Keratinocyte (primary cell): Measurements from ENCODE around the gene CTCF. TPM values are rescaled to one million over a fixed set of nuclear protein-coding genes. Genes with fewer than 3 reads are reported as not detected.

ENCODE experiments used
- DNase-seq: peaks from one replicate; pipeline ENCODE4 v3.0.0-alpha.2; 2011; ENCODE audit warnings: low read depth, missing footprints, low spot score
- FAIRE-seq: peaks from 2 replicates; lab custom pipeline; 2011; peaks lifted over from hg19 to GRCh38; lab: Jason Lieb, UNC
- H2AFZ ChIP-seq: 2 replicates; pipeline ENCODE4 v1.6.0; 2012; ENCODE audit warnings: low read length, control low read depth, inconsistent platforms; ENCODE audit not compliant: control insufficient read depth
- H3K27ac ChIP-seq: 2 replicates; pipeline ENCODE4 v1.5.1; 2011; ENCODE audit warnings: low read length; ENCODE audit not compliant: control insufficient read depth, insufficient read depth
- H3K27me3 ChIP-seq: 3 replicates; pipeline ENCODE4 v1.6.0; 2011; ENCODE audit warnings: low read length; ENCODE audit not compliant: control insufficient read depth, insufficient read depth; ENCODE audit errors: extremely low read depth
- H3K36me3 ChIP-seq, 2 experiments: 2 replicates in 1 of 2; 3 replicates in 1 of 2; pipeline ENCODE4 v1.5.1; 2011; ENCODE audit warnings: low read length in 2 of 2, mild to moderate bottlenecking in 1 of 2; ENCODE audit not compliant: control insufficient read depth in 2 of 2, insufficient read depth in 2 of 2; ENCODE audit errors: extremely low read depth in 1 of 2
- H3K4me1 ChIP-seq: 3 replicates; pipeline ENCODE4 v1.5.1; 2011; ENCODE audit warnings: low read length; ENCODE audit not compliant: control insufficient read depth, insufficient read depth; ENCODE audit errors: extremely low read depth
- H3K4me2 ChIP-seq: 3 replicates; pipeline ENCODE4 v1.6.0; 2011; ENCODE audit warnings: low read depth, low read length; ENCODE audit not compliant: control insufficient read depth, insufficient read depth; ENCODE audit errors: extremely low read depth
- H3K4me3 ChIP-seq, 3 experiments: fragments of 200-600 bp in 1 of 3; sonication (generic) in 1 of 3; 2 replicates in 2 of 3; 3 replicates in 1 of 3; pipeline ENCODE4 v1.5.1; 2011 to 2016; ENCODE audit warnings: low read length in 3 of 3, mild to moderate bottlenecking in 3 of 3, control low read depth in 2 of 3, inconsistent platforms in 1 of 3, low read depth in 1 of 3, mixed read lengths in 1 of 3, mixed run types in 1 of 3, moderate library complexity in 1 of 3; ENCODE audit not compliant: control insufficient read depth in 2 of 3, insufficient read depth in 2 of 3; ENCODE audit errors: extremely low read depth in 1 of 3
- H3K79me2 ChIP-seq: 2 replicates; pipeline ENCODE4 v1.6.0; 2012; ENCODE audit warnings: low read length; ENCODE audit not compliant: control insufficient read depth, insufficient read depth
- H3K9ac ChIP-seq: 3 replicates; pipeline ENCODE4 v1.6.0; 2011; ENCODE audit warnings: low read length; ENCODE audit not compliant: control insufficient read depth, insufficient read depth; ENCODE audit errors: extremely low read depth
- H3K9me1 ChIP-seq: 3 replicates; pipeline ENCODE4 v1.6.0; 2011; ENCODE audit warnings: low read length; ENCODE audit not compliant: control insufficient read depth, insufficient read depth; ENCODE audit errors: extremely low read depth
- H3K9me3 ChIP-seq: 2 replicates; pipeline ENCODE4 v1.5.1; 2012; ENCODE audit warnings: low read depth, low read length; ENCODE audit not compliant: control insufficient read depth
- H4K20me1 ChIP-seq: 3 replicates; pipeline ENCODE4 v1.6.0; 2011; ENCODE audit warnings: low read length; ENCODE audit not compliant: control insufficient read depth, insufficient read depth; ENCODE audit errors: extremely low read depth
- CTCF ChIP-seq, 3 experiments: IDR thresholded peaks in 1 of 3; conservative IDR thresholded peaks in 1 of 3; optimal IDR thresholded peaks in 1 of 3; 2 replicates in 2 of 3; 3 replicates in 1 of 3; pipeline versions ENCODE3 to v1.5.1; 2011; ENCODE audit warnings: low read length in 3 of 3, mild to moderate bottlenecking in 3 of 3, moderate library complexity in 2 of 3, control low read depth in 1 of 3, inconsistent platforms in 1 of 3; ENCODE audit not compliant: insufficient read depth in 2 of 3; ENCODE audit errors: extremely low read depth in 1 of 3
- EZH2 ChIP-seq: IDR thresholded peaks from one replicate; pipeline ENCODE4 v1.6.1; 2012; ENCODE audit warnings: inconsistent platforms, mild to moderate bottlenecking, low read length, moderate library complexity
- dilution Hi-C: fragments of 300-500 bp; cut with MboI; formaldehyde crosslinking; loops from one replicate; pipeline ENCODE4 v1.7.0; 2020; ENCODE audit warnings: low sequenced_read_pairs; ENCODE audit not compliant: extremely low pct_ligation_motif_present
- polyA plus RNA-seq, 5 experiments: library from polyadenylated mRNA; depleted of rRNA in 3 of 5; stranded (reverse) in 3 of 5; stranded (forward) in 1 of 5; unstranded in 1 of 5; fragments of >200 nt; gene quantifications; 1 replicate in 1 of 5; 2 replicates in 3 of 5; 3 replicates in 1 of 5; pipeline versions ENCODE4 v1.2.1 to v1.2.3, GENCODE V29; 2011 to 2012; ENCODE audit warnings: missing spikeins in 2 of 5, low read depth in 1 of 5, low replicate concordance in 1 of 5

CTCF gene
- polyA plus RNA-seq, 1 donor (not counting 4 experiments of a cell fraction or from before 2014, with no cell fraction given), result 21.4 TPM

DNA sequence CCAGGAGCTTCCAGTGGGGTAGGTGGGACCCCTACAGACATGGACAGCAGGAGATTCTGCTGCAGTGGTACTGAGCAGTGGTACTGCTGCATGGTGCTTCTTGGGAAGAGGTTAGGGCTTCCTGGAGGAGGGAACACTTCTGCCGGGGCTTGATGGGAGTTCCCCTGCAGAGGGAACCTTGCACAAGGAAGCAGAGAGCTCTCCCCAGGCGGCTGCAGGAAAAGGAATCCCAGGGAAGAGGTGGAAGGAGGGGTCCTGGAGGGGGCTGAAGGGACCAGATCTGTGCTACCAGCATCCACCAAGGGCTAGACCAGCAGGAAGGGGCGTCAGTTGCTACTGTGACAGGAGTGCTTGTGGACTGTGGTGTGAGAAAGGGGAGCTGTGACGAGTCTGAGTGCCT, 23.1 kb upstream of the CTCF start:
- H3K36me3 ChIP-seq, result peaks cover 22 to 25% of the 10 kb centered on the region in 2 experiments
- H3K4me3 ChIP-seq, result no peak overlapping the region
- H3K27me3 ChIP-seq, result no peaks in the 10 kb centered on the region
- dilution Hi-C loops, result no loop called here
- H2AFZ ChIP-seq, result no peak overlapping the region
- H3K79me2 ChIP-seq, result peaks cover 2% of the 10 kb centered on the region
- FAIRE-seq (no peak), DNase-seq (no peak)
- H3K9me3 ChIP-seq, result no peaks in the 10 kb centered on the region
- H4K20me1 ChIP-seq, result peaks cover 14% of the 10 kb centered on the region
- no peaks in the 10 kb centered on the region for H3K9me1 ChIP-seq
- no peak overlapping the region for H3K9ac ChIP-seq
- H3K27ac ChIP-seq, result no peak overlapping the region
- TF ChIP-seq CTCF (optimal IDR thresholded peaks at IDR 0.05 in 1 of 3, IDR thresholded peaks at IDR 0.05 in 1 of 3, conservative IDR thresholded peaks at IDR 0.05 in 1 of 3; ENCODE audit: extremely low read depth in 1 of 3, insufficient read depth in 2 of 3, low read length in 3 of 3), result no peak
- TF ChIP-seq EZH2, result no peak
- H3K4me1 ChIP-seq, result peaks cover 17% of the 10 kb centered on the region
- H3K4me2 ChIP-seq, result no peak overlapping the region

DNA sequence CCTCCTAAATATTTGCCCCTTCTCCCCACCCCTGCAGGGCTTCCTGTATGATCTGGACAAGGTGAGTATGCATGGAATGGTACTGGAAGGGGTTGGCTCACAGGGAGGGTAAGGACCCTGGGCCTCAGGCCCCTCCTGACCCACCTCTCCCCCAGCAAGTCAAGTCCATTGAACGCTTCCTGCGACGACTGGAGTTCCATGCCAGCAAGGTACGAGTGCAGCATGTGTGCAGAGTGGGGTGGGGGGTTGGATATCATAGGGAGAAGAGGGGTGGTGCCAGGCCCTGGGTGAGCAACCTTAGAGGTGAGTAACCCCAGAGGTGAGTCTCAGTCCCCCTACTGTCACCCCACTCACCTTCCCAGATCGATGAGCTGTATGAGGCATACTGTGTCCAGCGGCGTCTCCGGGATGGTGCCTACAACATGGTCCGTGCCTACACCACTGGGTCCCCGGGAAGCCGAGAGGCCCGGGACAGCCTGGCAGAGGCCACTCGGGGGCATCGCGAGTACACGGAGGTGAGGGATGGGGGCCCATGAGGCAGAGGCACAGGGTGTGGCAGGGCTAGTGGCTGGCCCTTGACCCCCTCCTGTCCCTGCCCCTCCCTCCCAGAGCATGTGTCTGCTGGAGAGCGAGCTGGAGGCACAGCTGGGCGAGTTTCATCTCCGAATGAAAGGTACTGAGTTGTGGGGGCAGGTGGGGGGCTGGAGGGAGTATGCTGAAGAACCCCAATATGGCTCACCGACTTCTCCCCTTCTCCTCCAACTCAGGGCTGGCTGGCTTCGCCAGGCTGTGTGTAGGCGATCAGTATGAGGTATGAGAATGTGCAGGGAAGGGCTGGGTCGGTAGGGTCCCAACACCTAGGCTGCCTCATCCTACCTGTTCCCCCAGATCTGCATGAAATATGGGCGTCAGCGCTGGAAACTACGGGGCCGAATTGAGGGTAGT, 22.4 kb upstream of the CTCF start:
- Histone ChIP-seq H2AFZ (no peak overlapping the region), H4K20me1 (peaks cover 14% of the 10 kb centered on the region), H3K4me2 (no peak overlapping the region), H3K9me1 (no peaks in the 10 kb centered on the region), H3K9me3 (no peaks in the 10 kb centered on the region), H3K4me3 (no peak overlapping the region), H3K27me3 (no peaks in the 10 kb centered on the region), H3K9ac (no peak overlapping the region), H3K4me1 (peaks cover 24% of the 10 kb centered on the region), H3K27ac (no peak overlapping the region), H3K36me3 (peaks cover 22 to 28% of the 10 kb centered on the region in 2 experiments), H3K79me2 (peaks cover 2% of the 10 kb centered on the region)
- dilution Hi-C loops, result no loop called here
- DNase-seq (no peak), FAIRE-seq (no peak)
- TF ChIP-seq EZH2 (no peak), CTCF (optimal IDR thresholded peaks at IDR 0.05 in 1 of 3, IDR thresholded peaks at IDR 0.05 in 1 of 3, conservative IDR thresholded peaks at IDR 0.05 in 1 of 3; ENCODE audit: extremely low read depth in 1 of 3, insufficient read depth in 2 of 3, low read length in 3 of 3) (no peak)
